Frontal cortex (tissue), 4 donors: ENCODE measurements around the gene SLC11A2. TPM values are rescaled to one million over a fixed set of nuclear protein-coding genes. Genes with fewer than 3 reads are reported as not detected.

Experiments used
- DNase-seq, 2 donors: peaks; one replicate each; pipeline ENCODE4 v3.0.0; 2012; ENCODE audit warnings: low spot score in 2 of 2
- FAIRE-seq: peaks from 2 replicates; lab custom pipeline; 2012; peaks lifted over from hg19 to GRCh38; lab: Jason Lieb, UNC
- total RNA-seq: library from RNA; depleted of rRNA; stranded (reverse); fragments of >200 nt; gene quantifications from one replicate; pipeline ENCODE4 v1.2.3, GENCODE V29; 2014
- donor health status: control.
- donor health status: control.
- donor health status: control.

Gene SLC11A2
- total RNA-seq, 1 donor from 2014 or later: 86.4 TPM

- FAIRE-seq (no peak), DNase-seq (no peak)
These were observed 25.9 kb downstream of the SLC11A2 start for GRCh38 chr12:51000245-51000644.

GRCh38 chr12:50999093-50999492 is 27.1 kb downstream of the SLC11A2 start:
- no peak for DNase-seq
- no peak for FAIRE-seq

GRCh38 chr12:50992819-50993218 is 33.4 kb downstream of the SLC11A2 start:
- no peak for DNase-seq
- no peak for FAIRE-seq

- DNase-seq (no peak), FAIRE-seq (no peak)
These were observed 34.9 kb downstream of the SLC11A2 start for GRCh38 chr12:50991291-50991690.

- FAIRE-seq: no peak
- DNase-seq: no peak
These were observed 35.4 kb downstream of the SLC11A2 start for GRCh38 chr12:50990791-50991190.

- DNase-seq (no peak), FAIRE-seq (no peak)
These were observed 35.9 kb downstream of the SLC11A2 start for GRCh38 chr12:50990147-50990727.

- no peak for DNase-seq
- FAIRE-seq: no peak
These were observed 37.3 kb downstream of the SLC11A2 start for GRCh38 chr12:50988871-50989270.

- FAIRE-seq (no peak), DNase-seq (no peak)
These were observed 38.1 kb downstream of the SLC11A2 start for GRCh38 chr12:50988051-50988450.

- FAIRE-seq (no peak), DNase-seq (peak; percentile 22 to 49)
These were observed 39.0 kb downstream of the SLC11A2 start for GRCh38 chr12:50986966-50987737.

- DNase-seq (no peak), FAIRE-seq (no peak)
These were observed 40.9 kb downstream of the SLC11A2 start for GRCh38 chr12:50985322-50985721.

GRCh38 chr12:50984586-50985298 is 41.4 kb downstream of the SLC11A2 start:
- no peak for DNase-seq

GRCh38 chr12:50981319-50982239 is 44.6 kb downstream of the SLC11A2 start:
- DNase-seq (no peak), FAIRE-seq (no peak)

More at GRCh38 chr12:50984586-50985298, 41.4 kb downstream of the SLC11A2 start:
- no peak for FAIRE-seq

- no peak for DNase-seq
- FAIRE-seq: no peak
These were observed 45.6 kb downstream of the SLC11A2 start for GRCh38 chr12:50980545-50980944.

- FAIRE-seq (no peak), DNase-seq (no peak)
These were observed 46.7 kb downstream of the SLC11A2 start for GRCh38 chr12:50979369-50980052.

- FAIRE-seq: no peak
- no peak for DNase-seq
These were observed 54.2 kb downstream of the SLC11A2 start for GRCh38 chr12:50971946-50972345.

GRCh38 chr12:50964432-50964831 is 61.8 kb downstream of the SLC11A2 start:
- DNase-seq (no peak), FAIRE-seq (no peak)

- no peak for FAIRE-seq
These were observed 64.5 kb downstream of the SLC11A2 start for GRCh38 chr12:50961708-50962107.

GRCh38 chr12:50960130-50960529 is 66.1 kb downstream of the SLC11A2 start:
- DNase-seq (no peak), FAIRE-seq (no peak)

More at GRCh38 chr12:50961708-50962107, 64.5 kb downstream of the SLC11A2 start:
- no peak for DNase-seq

- DNase-seq: no peak
- no peak for FAIRE-seq
These were observed 70.5 kb downstream of the SLC11A2 start for GRCh38 chr12:50955697-50956096.
